ENCODE data around the gene TMEM259.

DNA sequence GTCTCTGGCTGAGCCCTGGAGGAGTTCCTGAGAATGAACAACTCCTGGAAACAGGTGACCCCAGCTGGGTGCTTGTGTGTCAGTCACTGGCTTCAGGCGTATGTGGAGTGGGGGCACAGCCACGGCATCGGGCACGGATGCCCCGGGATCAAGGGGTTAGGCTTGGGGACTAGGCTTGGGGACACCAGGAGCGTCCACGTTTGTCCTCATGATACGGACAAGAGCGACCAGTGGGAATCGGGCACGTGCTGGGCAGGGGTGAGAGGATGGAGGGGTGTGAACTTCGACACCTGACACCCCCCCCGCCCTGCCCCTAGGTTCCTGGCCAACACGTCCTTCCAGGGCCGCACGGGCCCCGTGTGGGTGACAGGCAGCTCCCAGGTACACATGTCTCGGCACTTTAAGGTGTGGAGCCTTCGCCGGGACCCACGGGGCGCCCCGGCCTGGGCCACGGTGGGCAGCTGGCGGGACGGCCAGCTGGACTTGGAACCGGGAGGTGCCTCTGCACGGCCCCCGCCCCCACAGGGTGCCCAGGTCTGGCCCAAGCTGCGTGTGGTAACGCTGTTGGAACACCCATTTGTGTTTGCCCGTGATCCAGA lies 16.6 kb downstream of the TMEM259 start:
- TF ChIP-seq, protein P1, sequence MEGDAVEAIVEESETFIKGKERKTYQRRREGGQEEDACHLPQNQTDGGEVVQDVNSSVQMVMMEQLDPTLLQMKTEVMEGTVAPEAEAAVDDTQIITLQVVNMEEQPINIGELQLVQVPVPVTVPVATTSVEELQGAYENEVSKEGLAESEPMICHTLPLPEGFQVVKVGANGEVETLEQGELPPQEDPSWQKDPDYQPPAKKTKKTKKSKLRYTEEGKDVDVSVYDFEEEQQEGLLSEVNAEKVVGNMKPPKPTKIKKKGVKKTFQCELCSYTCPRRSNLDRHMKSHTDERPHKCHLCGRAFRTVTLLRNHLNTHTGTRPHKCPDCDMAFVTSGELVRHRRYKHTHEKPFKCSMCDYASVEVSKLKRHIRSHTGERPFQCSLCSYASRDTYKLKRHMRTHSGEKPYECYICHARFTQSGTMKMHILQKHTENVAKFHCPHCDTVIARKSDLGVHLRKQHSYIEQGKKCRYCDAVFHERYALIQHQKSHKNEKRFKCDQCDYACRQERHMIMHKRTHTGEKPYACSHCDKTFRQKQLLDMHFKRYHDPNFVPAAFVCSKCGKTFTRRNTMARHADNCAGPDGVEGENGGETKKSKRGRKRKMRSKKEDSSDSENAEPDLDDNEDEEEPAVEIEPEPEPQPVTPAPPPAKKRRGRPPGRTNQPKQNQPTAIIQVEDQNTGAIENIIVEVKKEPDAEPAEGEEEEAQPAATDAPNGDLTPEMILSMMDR (IDR thresholded peaks at IDR 0.05), result no peak
- no peak for TF ChIP-seq POLR2A (IDR thresholded peaks at IDR 0.05)

All from esophagus squamous epithelium (tissue), 4 donors.